ENCODE data around the gene EGLN3.

EGLN3 gene

DNA sequence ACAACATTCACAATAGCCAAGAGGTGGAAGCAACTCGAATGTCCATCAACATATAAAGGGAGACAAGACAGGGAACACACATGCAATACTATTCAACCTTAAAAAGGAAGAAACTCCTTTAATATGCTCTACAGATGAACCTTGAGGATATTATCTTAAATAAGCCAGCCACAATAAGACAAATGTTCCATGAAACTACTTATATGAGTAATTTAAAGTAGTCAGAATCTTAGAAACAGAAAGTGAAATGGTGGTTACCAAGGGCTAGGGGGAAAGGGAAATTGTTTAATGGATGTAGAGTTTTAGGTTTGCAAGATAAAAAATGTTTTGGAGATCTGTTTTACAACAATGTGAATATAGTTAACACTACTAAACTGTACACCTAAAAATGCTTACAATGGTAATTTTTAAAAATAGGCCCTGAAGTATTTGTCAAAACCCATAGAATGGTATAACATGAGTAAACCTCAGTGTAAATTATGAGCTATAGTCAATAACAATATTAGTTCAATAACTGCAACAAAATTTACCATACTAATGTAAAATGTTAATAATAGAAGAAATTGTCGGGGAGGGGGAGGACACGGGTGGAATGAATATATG lies 71.1 kb downstream of the EGLN3 start:
- no peak overlapping the region for H2AFZ ChIP-seq
- H3K4me1 ChIP-seq: no peaks in the 10 kb centered on the region
- H3K4me3 ChIP-seq (ENCODE audit: low read depth, low read length): no peak overlapping the region
- H3K4me2 ChIP-seq (ENCODE audit: low read length): no peak overlapping the region
- H3K9me3 ChIP-seq (ENCODE audit: control insufficient read depth, low read length): no peaks in the 10 kb centered on the region
- H3K9ac ChIP-seq: no peak overlapping the region
- H3K27me3 ChIP-seq (ENCODE audit: control insufficient read depth, insufficient read depth, low read length): no peaks in the 10 kb centered on the region
- H3K79me2 ChIP-seq: no peaks in the 10 kb centered on the region
- H3K27ac ChIP-seq: no peak overlapping the region
- H3K36me3 ChIP-seq (ENCODE audit: control insufficient read depth, insufficient read depth, low read length): no peaks in the 10 kb centered on the region
- TF ChIP-seq, protein P1, sequence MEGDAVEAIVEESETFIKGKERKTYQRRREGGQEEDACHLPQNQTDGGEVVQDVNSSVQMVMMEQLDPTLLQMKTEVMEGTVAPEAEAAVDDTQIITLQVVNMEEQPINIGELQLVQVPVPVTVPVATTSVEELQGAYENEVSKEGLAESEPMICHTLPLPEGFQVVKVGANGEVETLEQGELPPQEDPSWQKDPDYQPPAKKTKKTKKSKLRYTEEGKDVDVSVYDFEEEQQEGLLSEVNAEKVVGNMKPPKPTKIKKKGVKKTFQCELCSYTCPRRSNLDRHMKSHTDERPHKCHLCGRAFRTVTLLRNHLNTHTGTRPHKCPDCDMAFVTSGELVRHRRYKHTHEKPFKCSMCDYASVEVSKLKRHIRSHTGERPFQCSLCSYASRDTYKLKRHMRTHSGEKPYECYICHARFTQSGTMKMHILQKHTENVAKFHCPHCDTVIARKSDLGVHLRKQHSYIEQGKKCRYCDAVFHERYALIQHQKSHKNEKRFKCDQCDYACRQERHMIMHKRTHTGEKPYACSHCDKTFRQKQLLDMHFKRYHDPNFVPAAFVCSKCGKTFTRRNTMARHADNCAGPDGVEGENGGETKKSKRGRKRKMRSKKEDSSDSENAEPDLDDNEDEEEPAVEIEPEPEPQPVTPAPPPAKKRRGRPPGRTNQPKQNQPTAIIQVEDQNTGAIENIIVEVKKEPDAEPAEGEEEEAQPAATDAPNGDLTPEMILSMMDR (IDR thresholded peaks at IDR 0.05): no peak

- Histone ChIP-seq H3K4me1 (no peaks in the 10 kb centered on the region), H3K4me2 (ENCODE audit: low read length) (no peak overlapping the region), H3K79me2 (no peaks in the 10 kb centered on the region), H3K9me3 (ENCODE audit: control insufficient read depth, low read length) (no peaks in the 10 kb centered on the region), H3K27ac (no peak overlapping the region), H3K4me3 (ENCODE audit: low read depth, low read length) (no peak overlapping the region), H2AFZ (no peak overlapping the region), H3K9ac (no peak overlapping the region), H3K27me3 (ENCODE audit: control insufficient read depth, insufficient read depth, low read length) (no peaks in the 10 kb centered on the region), H3K36me3 (ENCODE audit: control insufficient read depth, insufficient read depth, low read length) (no peaks in the 10 kb centered on the region)
- TF ChIP-seq, protein P1 (IDR thresholded peaks at IDR 0.05): no peak
Observed at GRCh38 chr14:33876274-33876673, 74.6 kb downstream of the EGLN3 start.
